NCI-H524 treated with DMSO at 0.1 percent for 48 hours (cell line): ENCODE measurements around the gene THY1.
A peak's percentile ranks its signal among the peaks of the same experiment; 100 is the strongest.

Source experiments
- DNase-seq: peaks from one replicate; lab custom pipeline; 2025; lab: John Stamatoyannopoulos, UW

Gene THY1

DNA sequence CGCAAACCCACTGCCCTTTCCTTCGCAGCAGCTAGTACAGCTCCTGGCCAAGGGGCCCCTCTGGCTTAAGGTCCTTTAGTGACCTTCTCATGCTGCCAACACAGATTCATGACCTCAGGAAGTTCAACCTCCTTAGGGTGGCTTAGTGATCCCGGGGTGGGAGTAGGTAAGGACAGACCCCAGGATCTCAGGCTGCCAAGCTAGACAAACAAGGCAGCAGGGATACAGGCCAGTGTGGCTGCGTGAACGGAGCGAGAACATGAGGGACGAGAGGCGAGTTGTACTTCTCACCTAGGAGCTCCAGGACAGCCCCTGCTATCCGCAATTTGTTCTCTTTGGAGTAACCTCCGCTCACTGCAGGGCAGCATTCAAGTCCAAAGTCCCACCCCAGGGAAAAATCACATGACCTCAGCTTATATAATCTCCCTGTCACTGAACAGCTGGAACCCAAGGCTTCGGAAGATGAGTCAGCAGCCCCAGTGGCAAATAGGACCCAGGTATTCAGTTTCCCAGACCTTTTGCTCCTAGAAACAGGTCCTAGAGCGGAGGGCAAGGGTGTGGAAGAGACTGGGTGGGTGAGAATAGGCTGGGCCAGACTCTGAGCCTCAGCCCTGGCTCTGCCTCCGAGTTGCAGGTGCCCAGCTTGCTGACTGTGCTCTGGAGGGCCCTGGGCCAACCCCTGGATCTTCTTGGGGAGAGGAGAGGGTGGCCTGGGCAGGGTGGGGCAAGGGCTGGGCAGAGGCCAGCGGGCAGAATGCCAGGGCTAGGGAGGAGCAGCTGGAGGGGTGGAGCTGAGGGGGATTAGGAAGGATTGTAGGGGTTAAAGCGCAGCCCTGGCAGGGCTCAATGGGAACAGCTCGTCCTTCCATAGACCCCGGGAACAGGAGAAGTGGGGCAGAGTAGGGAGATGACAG, 54.6 kb downstream of the THY1 start:
- peak; percentile 87 for DNase-seq

- no peak for DNase-seq
Observed at GRCh38 chr11:119367661-119368120, 55.3 kb downstream of the THY1 start.
